Lower lobe of right lung (tissue), 2 donors: ENCODE data around the gene EEPD1. TPM values are rescaled to one million over a fixed set of nuclear protein-coding genes. Genes with fewer than 3 reads are reported as not detected.
A peak's percentile ranks its signal among the peaks of the same experiment; 100 is the strongest.

Experiments
- ATAC-seq, 2 donors: fragments of 200-7000 bp; cut with Tn5 transposase; one replicate each; pipeline ENCODE4 v1.9.1; 2020 to 2022; ENCODE audit warnings: mild to moderate bottlenecking in 2 of 2, moderate library complexity in 2 of 2
- DNase-seq: peaks from one replicate; pipeline ENCODE4 v3.0.0-alpha.2; 2020
- H3K27ac ChIP-seq: fragments of 200-600 bp; one replicate; pipeline ENCODE4 v1.8.0; 2022
- H3K27me3 ChIP-seq: fragments of 200-600 bp; one replicate; pipeline ENCODE4 v1.8.0; 2022; ENCODE audit warnings: low read depth
- H3K36me3 ChIP-seq: fragments of 200-600 bp; one replicate; pipeline ENCODE4 v1.8.0; 2022; ENCODE audit warnings: mild to moderate bottlenecking
- H3K4me1 ChIP-seq: fragments of 200-600 bp; one replicate; pipeline ENCODE4 v1.8.0; 2022
- H3K4me3 ChIP-seq: fragments of 200-600 bp; one replicate; pipeline ENCODE4 v1.8.0; 2022; ENCODE audit warnings: mild to moderate bottlenecking
- H3K9me3 ChIP-seq: fragments of 200-600 bp; one replicate; pipeline ENCODE4 v1.8.0; 2022
- intact Hi-C: fragments of 100-400 bp; cut with DNase I; formaldehyde crosslinking; loops from one replicate; pipeline ENCODE4 v1.11.0; 2022
- total RNA-seq: library from RNA; stranded (reverse); fragmentation: NEBNext Ultra II Directional; extraction: Animal tissue kit (Norgen Biotek cat#: 25700); gene quantifications from one replicate; pipeline ENCODE4 v1.2.1, GENCODE V29; 2021
- TF ChIP-seq, protein P1 (sequence below): fragments of 200-600 bp; IDR thresholded peaks from one replicate; pipeline ENCODE4 v1.8.0; 2022; ENCODE audit warnings: antibody characterized with exemption, mild to moderate bottlenecking
- donor health status: DM: no; HTN: yes; CAD: no; lungs with severe emphysema.

The EEPD1 gene
- total RNA-seq, 1 donor from 2014 or later: 7.9 TPM

DNA sequence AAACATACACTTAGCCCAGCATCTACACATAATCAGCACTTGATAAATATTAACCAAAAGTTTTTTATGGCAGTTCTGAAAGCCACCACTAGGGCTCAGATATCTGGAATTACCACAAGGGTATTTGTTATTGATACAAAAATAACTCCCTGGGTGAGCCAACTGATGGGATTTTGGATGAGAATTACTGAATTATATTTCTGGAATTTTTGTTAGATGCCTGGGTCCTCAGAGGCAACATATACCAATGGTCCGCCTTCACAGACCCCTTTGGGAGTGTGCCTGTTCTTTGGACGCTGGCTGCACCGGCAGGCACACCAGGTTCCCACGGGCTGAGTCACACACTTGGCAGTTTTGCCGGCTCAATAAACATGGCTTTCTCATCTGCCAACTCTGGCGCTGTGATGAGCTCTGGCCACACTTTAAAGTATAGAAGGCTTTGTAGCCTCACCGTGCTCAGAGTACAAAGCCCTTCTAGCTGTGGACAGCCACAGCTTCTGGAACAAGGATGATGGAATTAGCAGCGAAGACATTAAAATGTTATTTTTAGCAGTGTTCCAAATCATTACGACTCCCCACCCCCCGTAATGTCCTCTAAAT is 24.5 kb upstream of the EEPD1 start:
- Histone ChIP-seq H3K4me1 (peaks cover 17% of the 10 kb centered on the region), H3K27me3 (no peaks in the 10 kb centered on the region), H3K27ac (peak overlapping the region; percentile 61), H3K36me3 (no peaks in the 10 kb centered on the region), H3K9me3 (no peaks in the 10 kb centered on the region), H3K4me3 (no peak overlapping the region)
- DNase-seq: peak; percentile 57
- TF ChIP-seq, protein P1, sequence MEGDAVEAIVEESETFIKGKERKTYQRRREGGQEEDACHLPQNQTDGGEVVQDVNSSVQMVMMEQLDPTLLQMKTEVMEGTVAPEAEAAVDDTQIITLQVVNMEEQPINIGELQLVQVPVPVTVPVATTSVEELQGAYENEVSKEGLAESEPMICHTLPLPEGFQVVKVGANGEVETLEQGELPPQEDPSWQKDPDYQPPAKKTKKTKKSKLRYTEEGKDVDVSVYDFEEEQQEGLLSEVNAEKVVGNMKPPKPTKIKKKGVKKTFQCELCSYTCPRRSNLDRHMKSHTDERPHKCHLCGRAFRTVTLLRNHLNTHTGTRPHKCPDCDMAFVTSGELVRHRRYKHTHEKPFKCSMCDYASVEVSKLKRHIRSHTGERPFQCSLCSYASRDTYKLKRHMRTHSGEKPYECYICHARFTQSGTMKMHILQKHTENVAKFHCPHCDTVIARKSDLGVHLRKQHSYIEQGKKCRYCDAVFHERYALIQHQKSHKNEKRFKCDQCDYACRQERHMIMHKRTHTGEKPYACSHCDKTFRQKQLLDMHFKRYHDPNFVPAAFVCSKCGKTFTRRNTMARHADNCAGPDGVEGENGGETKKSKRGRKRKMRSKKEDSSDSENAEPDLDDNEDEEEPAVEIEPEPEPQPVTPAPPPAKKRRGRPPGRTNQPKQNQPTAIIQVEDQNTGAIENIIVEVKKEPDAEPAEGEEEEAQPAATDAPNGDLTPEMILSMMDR: peak; percentile 61
- intact Hi-C loops: no loop called here
- peak; percentile 77 to 85 for ATAC-seq

DNA sequence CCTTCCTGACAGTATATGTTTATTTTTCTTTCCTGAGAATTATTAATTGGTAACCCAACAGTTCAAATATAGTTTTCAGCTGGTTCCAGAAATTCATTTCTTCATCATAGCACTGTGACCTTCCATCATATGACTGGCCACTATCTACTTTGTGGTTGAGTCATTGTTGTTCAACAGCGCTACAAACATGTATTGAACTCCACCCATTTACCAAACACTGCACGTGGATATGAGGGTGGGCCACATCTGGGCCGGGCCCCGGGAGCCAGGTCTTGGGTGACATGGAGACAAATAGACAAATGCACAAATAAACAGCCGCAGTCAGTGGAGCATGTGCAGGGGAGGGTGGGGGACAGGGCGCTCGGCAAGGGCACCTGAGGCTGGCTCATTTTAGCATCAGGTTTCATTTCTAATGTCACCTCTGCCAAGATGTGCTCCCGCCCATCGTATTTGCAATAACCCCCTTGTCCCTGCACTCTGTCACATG is 24.0 kb upstream of the EEPD1 start:
- ATAC-seq: peak; percentile 59 to 68

DNA sequence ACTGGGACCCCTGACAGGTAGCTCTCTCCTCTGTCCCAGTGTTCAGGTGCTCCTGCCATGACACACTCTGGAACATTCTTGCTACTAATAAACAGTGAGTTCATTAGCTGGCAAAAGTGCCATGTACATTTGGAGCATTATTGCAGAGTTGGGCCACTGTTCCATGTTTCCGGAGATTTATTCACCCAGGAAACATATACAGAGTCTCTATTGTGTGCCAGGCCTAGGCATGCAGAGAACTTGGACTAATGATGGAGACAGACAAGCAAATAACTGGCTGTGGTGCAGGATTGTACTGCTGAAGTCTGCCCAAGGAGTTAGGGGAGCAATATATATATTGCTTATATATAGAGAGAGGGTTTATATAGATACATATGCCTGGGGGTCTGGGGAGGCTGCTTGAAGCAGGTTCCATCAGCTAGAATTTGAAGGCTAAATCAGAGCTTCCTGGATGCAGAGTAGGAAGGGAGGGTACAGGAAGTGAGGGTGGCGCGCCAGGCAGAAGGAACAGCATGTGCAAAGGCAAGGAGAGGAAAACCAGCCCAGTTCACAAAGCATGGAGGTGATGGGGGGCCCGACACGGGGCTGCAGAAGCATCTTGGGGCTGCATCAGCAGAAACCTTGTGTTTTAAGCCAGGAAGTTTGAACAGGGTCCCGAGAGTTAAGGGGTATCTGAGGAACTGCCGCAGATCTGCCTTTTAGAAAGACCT is 22.7 kb upstream of the EEPD1 start:
- no peaks in the 10 kb centered on the region for H3K9me3 ChIP-seq
- H3K27ac ChIP-seq: no peak overlapping the region
- DNase-seq (no peak), ATAC-seq (no peak)
- TF ChIP-seq, protein P1: no peak
- H3K4me3 ChIP-seq: no peak overlapping the region
- intact Hi-C loops: no loop called here
- H3K36me3 ChIP-seq: no peaks in the 10 kb centered on the region
- no peaks in the 10 kb centered on the region for H3K27me3 ChIP-seq
- peaks cover 17% of the 10 kb centered on the region for H3K4me1 ChIP-seq

More for the DNA sequence above, 24.0 kb upstream of the EEPD1 start:
- TF ChIP-seq, protein P1: no peak
- Histone ChIP-seq H3K36me3 (no peaks in the 10 kb centered on the region), H3K27me3 (no peaks in the 10 kb centered on the region), H3K4me3 (no peak overlapping the region), H3K9me3 (no peaks in the 10 kb centered on the region), H3K4me1 (peaks cover 17% of the 10 kb centered on the region), H3K27ac (peak overlapping the region; percentile 61)
- intact Hi-C loops: no loop called here
- DNase-seq: no peak

DNA sequence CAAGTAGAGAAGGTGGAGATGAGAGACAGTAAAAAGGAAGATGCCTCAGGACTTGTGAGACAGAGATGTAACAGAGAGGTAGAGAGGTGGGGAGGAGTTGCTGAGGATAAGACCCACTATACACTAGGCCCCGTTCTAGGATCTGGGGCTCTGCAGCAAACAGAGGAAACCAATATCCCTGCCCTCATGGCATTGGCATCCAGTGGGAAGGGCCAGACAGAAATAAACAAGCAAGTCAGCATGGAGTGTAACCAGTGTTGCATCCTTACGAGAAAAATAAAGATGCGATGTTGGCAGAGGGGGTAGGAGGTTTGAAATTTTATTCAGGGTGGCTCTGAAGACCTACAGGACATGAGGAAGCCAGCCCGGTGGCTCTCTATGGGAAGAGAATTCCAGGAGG is 22.0 kb upstream of the EEPD1 start:
- DNase-seq: no peak
- Histone ChIP-seq H3K9me3 (no peaks in the 10 kb centered on the region), H3K4me1 (peaks cover 17% of the 10 kb centered on the region), H3K27ac (no peak overlapping the region), H3K36me3 (no peaks in the 10 kb centered on the region), H3K27me3 (no peaks in the 10 kb centered on the region), H3K4me3 (no peak overlapping the region)
- TF ChIP-seq, protein P1: no peak
- intact Hi-C loops: no loop called here
- no peak for ATAC-seq

DNA sequence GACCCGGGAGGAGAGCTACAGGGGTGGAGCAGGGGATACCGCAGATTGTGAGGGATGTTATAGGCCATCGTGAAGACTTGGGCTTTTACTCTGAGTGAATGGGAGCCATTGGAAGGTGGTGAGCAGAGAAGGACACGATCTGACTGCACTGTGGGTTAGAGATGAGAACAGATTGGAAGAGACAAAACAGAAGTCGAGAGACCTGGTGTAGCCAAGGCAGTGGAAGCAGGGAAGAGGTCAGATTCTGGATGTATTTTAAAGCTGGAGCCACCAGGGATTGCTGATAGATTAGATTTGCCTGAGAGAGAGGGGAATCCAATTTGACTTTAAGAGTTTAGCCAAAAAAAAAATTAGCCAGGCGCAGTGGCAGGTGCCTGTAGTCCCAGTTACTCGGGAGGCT is 21.6 kb upstream of the EEPD1 start:
- TF ChIP-seq, protein P1: no peak
- no peak for ATAC-seq

More for the DNA sequence above, 21.6 kb upstream of the EEPD1 start:
- H3K4me3 ChIP-seq: no peak overlapping the region
- H3K9me3 ChIP-seq: no peaks in the 10 kb centered on the region
- peaks cover 17% of the 10 kb centered on the region for H3K4me1 ChIP-seq
- H3K27ac ChIP-seq: no peak overlapping the region
- no peaks in the 10 kb centered on the region for H3K27me3 ChIP-seq
- intact Hi-C loops: no loop called here
- no peak for DNase-seq
- H3K36me3 ChIP-seq: no peaks in the 10 kb centered on the region
